ENCODE data around the gene KIAA0825. TPM values are rescaled to one million over a fixed set of nuclear protein-coding genes. Genes with fewer than 3 reads are reported as not detected.

Gene KIAA0825
- total RNA-seq, 2 donors from 2014 or later = 2.6 to 3.0 TPM

Other genes with a start within 250 kb of the KIAA0825 start
- gene SLF1, start 65 bp upstream of the KIAA0825 start, total RNA-seq = 1 to 10 TPM; 8.1 to 8.2 TPM